ENCODE data around the gene CORIN.

DNA sequence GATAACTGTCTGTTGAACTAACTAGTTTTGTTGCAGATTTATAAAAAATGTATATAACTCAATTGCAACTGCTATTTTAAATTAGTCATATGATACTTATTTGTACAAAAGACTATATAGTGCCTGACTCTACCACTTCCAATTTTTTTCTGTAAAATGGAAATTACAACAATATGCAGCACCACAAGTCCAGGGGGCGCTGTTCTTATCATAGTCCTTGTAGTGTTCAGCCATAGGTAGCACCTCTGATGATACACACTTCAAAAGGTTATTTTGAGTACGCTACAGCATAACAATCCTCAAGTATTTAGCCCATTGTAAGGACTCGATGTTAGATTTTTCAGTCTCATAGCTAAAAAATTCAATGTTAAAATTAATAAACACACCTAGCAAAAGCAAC, 174.9 kb downstream of the CORIN start:
- peak; percentile 59 for TF ChIP-seq CTCF (IDR thresholded peaks at IDR 0.05; ENCODE audit: low read depth, low read length)
- TF ChIP-seq EZH2phosphoT487 (IDR thresholded peaks at IDR 0.05; ENCODE audit: low read depth): no peak
